ENCODE data around the gene COL20A1.
"Not testable (repeated sequence)": the region's sequence is repeated elsewhere in the genome, so short reads cannot be mapped to it uniquely, and the experiment has no call there.

The COL20A1 gene

DNA sequence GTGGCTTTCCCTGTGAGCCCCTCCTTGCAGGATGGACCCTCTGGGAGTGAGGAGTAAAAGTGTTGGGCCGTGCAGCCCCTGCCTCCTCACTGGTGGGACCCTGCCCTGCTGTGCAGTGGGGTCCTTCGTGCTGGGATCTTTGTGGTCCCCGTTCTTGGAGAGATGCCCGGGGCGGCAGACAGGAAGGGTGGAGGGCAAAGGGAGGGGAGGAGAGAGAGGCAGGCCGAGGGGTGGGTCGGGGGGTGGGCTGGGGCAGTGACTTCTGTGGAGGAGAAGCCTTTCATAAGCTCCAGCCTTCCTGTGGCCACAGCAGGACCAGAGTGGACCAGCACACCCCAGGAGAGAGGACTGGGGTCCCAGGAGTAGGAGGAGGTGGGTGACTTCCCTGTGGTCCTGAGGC, at the start of gene COL20A1:
Gene COL20A1, plus strand, starts transcription at position 283 of the 400 bp plus-strand sequence. CDS start 1,922 bp downstream, outside the sequence.
- no peak for DNase-seq (ENCODE audit: extremely low read depth in 1 of 2, low read depth in 1 of 2)

DNA sequence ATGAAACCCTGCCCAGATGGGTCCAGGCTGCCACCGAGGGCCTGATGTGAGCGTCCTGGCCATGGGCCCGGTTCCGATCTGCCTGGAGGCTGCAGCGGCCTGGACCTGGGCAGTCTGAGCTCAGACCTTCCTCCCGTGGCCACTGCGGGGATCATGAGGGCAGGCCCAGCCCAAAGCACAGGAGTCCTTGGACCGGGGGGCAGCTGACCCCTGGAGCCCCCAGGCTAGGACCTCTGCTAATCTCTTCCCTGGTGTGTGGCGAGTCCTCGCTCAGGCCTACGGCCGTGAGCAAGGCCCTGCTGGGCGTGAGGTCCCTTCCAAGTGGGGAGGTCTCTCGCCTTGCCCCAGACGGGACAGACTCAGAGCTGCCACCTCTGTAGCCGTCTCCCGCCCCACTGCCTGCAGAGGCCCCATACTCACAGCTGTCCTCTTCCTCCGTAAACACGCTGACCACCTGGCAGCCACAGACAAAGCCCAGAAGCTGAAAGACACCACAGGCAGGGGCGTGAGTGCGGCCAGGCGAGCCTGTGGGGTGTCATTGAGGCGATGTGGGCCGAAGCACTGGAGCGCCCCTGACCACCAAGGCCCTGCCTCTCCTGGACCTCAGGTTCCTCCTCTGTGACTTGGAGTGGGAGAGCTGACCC, 49.3 kb upstream of the COL20A1 start:
- no peak for DNase-seq (ENCODE audit: extremely low read depth in 1 of 2, low read depth in 1 of 2)

DNA sequence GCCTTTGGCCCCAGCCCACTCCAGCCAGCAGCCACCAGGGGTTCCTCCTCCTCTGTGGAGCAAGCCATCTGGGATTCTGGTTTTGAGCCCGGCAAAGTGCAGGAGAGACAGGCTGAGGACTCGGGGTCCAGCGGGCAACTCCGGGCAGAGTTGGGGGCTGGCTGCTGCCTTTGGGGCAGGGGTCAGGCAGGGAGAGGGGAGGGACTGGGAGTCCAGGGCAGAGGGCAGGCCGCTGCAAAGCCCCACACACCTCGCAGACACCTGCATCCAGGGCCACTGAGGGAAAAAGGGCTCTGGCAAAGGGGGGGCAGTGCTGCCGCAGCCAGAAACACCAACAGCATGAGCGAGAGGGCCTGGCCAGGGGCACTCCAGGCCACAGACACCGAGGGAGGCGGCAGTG, 48.5 kb upstream of the COL20A1 start:
- no peak for DNase-seq (ENCODE audit: extremely low read depth in 1 of 2, low read depth in 1 of 2)

DNA sequence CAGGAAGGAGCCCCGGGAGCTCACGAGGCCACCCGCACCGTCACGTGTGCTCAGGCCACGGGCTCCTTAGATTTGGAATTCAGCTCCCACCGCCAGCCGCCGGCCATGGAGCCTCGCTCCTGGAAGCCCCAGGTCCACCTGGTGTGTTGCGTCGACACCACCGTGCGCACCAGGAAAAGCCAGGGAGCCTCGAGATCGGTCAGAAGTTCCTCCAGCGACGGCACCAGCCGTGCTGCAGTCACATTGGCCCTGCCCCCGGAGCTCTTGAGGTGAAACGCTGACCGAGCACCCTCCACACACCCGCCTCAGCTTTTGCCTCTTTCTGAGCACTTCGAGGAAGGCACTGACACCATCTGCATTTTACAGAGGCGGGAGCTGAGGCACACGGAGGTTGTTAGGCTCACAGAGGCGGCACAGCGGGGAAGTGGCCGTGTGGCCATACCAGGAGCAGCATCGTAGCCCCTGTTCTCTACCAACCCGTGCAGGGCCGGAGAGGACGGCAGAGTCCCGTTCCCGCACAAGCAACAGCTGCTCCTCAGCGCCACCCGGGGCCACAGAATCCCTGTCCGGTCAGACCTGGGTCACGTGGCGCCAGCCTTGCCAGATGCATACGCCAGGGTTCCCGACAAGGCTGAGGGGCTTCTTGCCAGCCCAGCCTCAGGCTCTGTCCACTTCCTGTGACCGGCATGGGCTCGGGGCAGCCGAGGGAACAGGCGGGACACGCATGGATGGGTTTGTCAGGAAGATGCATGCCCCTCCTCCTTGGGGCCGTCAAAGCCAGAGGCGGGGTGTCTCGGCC, 46.3 kb upstream of the COL20A1 start:
- DNase-seq (ENCODE audit: extremely low read depth in 1 of 2, low read depth in 1 of 2) = no peak

DNA sequence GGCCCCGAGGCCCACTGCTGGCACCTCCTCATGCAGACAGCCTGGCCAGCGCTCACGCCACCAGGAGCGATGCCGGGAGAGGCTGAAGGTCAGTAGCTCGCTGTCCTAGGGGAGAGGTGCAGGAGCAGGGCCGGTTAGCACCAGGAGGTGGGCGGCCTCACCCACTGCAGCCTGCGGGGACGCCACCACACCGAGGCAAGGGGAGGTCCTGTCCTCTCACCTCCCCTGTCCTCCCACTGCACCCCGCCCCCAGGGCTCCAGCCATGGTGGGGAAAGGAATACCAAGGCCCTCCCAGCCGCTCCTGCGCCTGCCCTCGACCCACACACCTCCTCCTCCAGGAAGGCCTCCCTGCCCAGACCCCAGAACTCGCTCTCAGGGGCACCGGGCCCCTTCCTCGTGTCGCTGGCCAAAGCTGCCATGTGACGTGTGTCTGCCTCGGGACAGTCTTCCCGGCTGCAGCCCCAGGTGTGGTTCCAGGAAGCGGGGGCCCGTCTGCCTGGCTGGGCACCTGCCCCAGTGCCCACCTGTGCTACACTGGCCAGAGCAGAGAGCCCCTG, 45.2 kb upstream of the COL20A1 start:
- no peak for DNase-seq (ENCODE audit: extremely low read depth in 1 of 2, low read depth in 1 of 2)

DNA sequence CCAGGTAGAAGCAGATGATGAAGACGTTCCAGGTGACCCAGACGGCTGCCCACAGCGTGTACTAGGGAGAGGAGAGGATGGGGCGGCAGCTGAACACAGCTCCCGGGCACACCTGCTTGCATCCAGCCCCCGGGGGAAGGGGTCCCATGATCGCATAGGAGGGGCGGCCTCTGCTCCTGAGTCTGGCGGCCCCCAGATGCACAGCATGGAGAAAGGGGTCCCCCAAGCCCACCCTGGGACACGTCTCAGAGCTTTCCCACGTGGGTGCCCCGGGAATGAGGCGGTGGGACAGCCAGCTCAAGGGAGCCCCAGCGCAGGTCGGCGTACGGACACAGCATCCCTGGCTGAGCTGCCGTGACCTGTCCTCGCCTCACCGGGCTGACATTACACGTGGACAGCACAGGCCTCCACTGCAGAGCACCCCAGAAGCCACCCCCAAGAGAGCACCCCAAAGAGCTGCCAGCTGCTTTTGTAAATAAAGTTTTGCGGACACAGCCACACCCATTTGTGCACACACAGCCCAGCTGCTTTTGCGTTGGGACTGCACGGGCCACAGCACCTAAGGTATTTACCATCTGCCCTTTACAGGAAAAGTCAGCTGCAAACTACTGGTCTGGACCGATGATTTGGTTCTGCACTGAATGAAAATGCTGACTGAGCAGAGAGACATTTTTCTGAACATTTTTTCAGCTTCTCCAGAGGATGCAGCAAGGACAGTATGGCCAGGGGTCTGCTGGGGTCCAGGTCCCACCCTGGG, 44.0 kb upstream of the COL20A1 start:
- DNase-seq (ENCODE audit: extremely low read depth in 1 of 2, low read depth in 1 of 2) = no peak

DNA sequence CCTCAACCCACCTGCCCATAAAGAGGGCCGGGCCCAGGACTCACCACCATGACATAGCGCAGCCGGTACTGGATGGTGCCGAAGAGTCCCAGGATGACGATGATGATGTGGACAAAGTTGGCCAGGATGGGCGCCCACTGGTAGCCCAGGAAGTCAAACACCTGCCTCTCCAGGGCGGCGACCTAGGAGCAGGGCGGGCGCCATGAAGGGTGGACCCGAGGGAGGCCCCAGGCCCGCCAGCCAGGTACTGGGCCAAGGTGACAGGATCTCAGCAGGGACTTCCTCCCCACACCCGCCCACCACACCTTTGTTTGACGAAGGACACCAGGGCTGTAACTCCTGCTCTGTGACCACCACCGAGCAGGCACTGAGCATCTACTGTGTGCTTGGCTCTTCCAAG, 43.1 kb upstream of the COL20A1 start:
- DNase-seq (ENCODE audit: extremely low read depth in 1 of 2, low read depth in 1 of 2) = no peak

DNA sequence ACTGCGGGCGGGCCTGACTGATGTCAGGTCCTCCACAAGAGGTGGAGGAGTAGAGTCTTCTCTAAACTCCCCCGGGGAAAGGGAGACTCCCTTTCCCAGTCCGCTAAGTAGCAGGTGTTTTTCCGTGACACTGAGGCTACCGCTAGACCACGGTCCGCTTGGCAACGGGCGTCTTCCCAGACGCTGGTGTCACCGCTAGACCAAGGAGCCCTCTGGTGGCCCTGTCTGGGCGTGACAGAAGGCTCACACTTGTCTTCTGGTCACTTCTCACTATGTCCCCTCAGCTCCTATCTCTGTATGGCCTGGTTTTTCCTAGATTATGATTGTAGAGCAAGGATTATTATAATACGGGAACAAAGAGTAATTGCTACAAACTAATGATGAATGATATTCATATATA, 41.6 kb upstream of the COL20A1 start:
- DNase-seq (ENCODE audit: extremely low read depth in 1 of 2, low read depth in 1 of 2) = not testable (repeated sequence)

DNA sequence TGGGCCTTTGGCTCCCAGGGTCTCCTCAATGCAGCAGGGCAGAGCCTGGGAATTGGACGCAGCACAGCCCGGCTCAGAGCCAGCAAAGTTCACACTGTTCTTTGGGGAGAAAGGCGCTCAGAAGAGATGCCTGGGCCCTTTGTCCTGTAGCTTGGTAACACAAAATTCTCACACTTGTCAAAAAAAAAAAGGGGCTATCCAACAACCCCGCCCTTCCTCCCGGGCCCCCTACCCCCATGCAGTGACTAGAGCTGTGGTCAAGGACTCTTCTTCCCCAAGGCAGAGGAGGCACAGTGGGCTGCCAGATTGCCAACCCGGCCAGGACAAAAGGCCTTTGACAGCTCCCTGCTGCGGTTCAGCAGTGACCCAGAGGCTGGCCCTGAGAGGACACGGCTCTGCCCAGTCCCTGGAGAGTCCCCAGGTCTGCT, 40.7 kb upstream of the COL20A1 start:
- DNase-seq (ENCODE audit: extremely low read depth in 1 of 2, low read depth in 1 of 2) = no peak

DNA sequence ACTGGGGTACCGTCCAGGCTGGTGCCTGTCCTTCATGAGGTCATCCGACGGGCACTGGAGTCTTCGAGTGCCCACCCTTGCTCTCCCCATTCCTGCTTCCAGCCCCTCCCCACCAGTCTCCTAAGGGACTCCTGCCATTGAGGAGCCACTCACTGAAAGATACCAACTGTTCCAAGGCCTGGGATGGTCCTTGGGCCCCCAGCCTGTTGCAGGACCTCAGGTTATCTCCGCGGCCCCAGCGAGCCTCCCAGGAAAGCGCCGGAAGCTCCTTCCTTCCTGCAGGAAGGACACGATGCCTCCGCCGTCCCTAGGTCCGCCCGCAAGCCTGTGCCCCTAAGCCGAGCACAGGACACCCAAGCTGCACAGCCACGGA, 39.9 kb upstream of the COL20A1 start:
- DNase-seq (ENCODE audit: extremely low read depth in 1 of 2, low read depth in 1 of 2) = no peak

DNA sequence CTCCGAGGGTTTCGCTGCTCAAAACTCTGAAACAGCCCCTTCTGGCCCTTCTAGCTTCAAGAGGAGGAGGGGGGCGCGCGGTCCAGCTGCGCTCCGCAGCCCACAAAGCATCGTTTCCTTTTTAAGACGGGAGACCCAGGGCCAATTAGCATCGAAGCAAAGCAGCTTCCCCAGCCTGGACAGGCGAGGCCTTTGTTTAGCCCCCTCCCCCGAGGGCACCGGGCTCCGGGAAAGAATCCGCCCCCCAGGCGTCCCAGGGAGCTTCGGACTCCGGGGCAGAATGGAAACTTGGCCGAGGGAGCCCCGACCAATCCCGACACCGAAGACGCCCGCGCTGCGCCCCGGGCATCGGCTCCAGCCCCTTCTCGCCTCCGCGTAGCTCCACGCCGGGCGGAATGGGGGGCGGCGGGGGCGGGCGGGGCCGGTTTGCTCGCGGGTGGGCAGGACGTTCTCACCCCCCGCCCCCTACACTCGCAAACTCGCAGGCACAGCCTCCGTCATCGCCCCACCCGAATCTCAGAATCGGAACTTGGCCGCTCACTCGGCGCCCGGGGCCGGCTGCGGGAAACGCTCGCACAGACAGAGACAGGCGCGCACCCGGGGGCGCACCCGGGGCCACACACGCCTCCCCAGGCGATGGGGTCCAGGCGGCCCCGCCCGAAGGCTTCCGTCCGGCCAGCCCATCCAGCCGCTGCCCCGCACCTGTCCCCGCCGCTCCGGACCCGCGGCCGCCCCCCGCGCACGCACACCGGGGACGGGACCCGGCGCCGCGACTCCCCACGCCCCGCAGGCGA, 39.4 kb upstream of the COL20A1 start:
- DNase-seq (ENCODE audit: extremely low read depth in 1 of 2, low read depth in 1 of 2) = no peak

DNA sequence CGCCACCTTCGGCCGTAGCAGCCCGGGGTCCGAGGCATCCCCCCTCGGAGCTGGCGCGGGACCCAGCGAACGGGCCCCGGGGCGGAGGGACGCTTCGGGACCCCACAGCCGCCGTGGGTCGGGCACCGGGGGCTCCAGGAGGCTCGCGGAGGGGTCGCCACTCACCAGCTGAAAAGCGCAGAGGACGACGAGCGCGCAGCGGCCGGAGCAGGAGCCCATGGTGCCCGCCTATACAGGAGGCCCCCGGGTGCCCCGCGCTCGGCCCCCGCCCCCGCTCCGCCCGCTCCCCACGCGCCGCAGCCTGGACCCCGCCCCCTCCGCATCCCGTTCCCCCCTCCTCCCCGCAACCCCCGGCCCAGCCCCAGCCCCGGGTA, 38.8 kb upstream of the COL20A1 start, which contains the start of gene NKAIN4:
Gene NKAIN4, minus strand, starts transcription at position 232 of the 374 bp plus-strand sequence. Its CDS starts 13 bp downstream, at position 219.
- no peak for DNase-seq (ENCODE audit: extremely low read depth in 1 of 2, low read depth in 1 of 2)

DNA sequence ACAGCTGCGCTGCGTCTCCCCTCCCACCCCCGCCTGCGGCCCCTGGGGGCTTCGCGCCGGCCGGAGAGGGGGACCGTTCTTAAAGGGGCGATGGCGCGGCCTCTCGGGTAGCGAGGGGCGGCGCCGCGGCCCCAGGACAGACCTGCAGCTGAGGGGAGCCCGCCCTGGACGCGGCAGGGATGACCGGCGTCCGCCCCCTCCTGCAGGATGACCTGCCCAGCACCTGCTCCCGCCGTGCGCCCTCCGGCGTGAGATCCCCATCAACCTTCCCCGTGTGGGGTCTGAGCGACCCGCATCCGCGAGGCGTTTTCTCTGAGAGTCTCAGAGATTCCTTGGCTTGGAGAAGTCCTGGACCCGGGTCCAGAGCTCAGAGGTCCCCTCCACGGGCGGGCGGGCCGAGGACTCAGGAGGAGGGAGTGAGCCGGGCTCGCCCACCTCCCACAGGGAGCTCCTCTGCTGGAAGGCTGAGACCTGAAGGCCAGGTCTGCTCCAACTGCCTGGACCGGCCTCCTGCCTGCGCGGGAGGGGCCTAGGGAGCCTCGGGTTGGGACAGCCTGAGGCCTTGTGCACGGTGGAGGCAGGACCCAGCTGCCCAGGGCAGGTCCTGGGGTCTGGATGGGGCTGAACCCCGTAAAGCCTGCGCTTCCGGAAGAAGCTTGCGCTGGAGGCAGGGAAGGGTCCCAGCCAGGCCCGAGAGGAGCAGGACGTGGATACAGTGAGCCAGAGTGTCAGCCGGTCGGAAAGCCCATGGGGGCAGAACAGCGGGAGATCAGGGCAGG, 38.2 kb upstream of the COL20A1 start:
- no peak for DNase-seq (ENCODE audit: extremely low read depth in 1 of 2, low read depth in 1 of 2)

DNA sequence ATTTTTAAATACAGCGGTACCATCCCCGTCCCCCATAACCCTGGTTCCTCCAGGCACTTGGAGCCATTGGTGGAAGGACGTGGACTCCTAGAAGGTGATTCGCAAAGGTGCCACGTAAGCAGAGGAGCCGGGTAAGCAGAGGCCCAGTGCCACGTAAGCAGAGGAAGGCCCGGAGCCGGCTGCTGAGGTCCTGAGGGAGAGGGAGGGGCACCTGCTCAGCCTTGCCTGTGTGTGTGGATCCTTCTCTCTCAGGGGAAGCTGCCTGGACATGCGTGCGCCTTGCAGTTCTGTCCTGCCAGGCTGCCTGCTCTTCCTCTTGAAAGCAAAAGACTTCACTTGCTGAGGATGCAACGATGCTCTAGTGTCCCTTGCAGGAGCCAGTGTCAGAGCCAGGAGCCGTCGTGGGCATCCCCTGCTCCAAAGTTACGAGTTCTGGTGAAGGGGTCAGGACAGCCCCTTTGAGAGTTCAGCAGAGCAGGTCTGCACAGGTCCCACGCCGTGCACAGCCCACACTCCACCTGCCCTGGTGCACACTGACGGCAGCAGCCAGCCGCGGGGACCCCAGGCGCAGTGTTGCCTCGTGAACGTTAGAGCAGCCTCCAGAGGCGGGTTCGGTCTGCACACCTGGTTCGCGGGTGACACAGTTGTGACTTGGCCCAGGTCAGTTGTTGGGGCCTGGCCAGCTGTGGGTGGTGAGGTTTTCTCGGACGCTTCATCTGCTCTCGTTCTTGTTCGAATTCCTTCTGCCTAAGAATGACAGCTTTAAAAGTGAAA, 36.9 kb upstream of the COL20A1 start:
- no peak for DNase-seq (ENCODE audit: extremely low read depth in 1 of 2, low read depth in 1 of 2)

DNA sequence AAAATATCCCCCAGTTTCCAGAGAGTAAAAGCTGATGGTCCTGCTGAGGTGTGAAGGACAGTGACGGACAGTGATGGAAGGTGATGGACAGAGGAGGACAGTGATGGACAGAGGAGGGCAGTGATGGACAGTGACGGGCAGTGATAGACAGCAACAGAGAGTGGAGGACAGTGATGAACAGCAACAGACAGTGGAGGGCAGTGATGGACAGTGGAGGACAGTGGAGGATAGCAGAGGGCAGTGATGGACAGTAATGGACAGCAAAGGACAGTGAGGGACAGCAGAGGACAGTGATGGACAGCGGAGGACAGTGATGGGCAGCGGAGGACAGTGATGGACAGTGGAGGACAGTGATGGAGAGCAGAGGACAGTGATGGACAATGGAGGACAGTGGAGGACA, 36.0 kb upstream of the COL20A1 start:
- no peak for DNase-seq (ENCODE audit: extremely low read depth in 1 of 2, low read depth in 1 of 2)

DNA sequence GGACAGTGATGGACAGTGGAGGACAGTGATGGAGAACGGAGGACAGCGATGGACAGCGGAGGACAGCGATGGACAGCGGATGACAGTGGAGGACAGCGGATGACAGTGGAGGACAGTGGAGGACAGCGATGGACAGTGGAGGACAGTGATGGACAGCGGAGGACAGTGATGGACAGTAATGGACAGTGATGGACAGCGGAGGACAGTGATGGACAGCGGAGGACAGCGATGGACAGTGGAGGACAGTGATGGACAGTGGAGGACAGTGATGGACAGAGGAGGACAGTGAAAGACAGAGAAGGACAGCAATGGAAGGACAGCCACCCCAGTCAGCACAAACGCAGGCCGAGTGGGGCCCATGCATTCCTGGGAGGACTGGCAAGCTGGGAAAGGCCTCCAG, 35.4 kb upstream of the COL20A1 start:
- DNase-seq (ENCODE audit: extremely low read depth in 1 of 2, low read depth in 1 of 2) = no peak

DNA sequence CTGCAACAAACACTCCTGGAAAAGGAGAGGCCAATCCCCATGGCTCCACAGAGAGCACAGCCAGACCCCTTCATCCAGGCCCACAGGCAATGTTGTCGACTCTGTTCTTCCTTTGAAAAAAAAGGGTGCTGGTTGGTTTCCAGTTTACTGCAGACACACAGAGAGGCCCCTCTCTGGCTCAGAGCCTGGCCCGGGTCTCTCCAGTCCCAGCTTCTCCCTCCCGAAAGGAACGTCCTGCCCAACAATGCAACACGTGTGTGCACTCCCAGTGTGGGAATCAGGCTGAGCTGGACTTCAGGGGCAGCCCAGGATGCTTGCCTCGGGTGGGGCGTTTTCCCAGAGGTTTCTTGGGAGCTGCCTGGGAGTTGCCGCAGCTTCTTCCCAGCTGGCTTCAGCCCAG, 34.2 kb upstream of the COL20A1 start:
- no peak for DNase-seq (ENCODE audit: extremely low read depth in 1 of 2, low read depth in 1 of 2)

DNA sequence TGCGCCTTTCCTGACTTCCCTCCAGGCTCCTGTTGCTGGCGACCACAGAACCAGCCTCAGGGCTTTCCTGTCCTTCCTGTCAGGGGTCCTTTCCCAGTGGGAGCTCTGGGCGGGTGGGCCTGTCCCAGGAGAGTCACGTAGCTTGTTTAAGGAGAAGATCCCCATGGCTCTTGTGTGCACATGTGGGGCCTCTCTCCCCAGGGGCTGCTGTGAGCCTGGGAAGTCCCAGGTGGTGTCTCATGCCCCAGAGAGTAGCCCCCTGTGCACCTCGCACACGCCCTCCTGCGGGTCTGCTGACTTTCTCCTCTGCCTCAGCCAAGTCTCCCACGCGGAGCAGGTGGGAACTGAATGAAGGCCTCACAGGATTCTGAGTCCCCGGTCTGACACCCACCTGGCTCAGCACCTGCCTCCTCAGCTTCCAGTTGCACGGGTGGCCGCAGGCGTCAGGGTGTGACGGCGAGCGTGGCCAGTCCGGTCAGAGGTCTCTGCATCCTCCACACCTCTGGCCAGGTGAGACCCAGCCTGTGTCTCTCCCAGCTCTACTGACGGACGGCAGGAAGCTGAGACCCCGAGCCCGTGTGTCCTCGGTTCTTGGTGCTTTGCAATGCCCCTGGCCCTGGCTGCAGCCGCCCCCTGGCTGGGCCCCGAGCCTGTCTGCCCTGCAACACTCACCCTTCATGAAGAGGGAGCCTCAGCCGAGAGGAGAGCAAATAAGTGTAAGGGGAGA, 33.1 kb upstream of the COL20A1 start:
- no peak for DNase-seq (ENCODE audit: extremely low read depth in 1 of 2, low read depth in 1 of 2)
